IMR-90 (cell line): ENCODE results near the gene LRP3. TPM values are rescaled to one million over a fixed set of nuclear protein-coding genes. Genes with fewer than 3 reads are reported as not detected.

Source experiments
- ATAC-seq: fragments of 200-7000 bp; cut with Tn5 transposase; 2 replicates; pipeline ENCODE4 v1.9.1; 2020; ENCODE audit warnings: low read depth, mild to moderate bottlenecking, moderate library complexity
- BruUV-seq: library from RNA; stranded (reverse); fragments of 400-500 nt; replicated peaks from 2 replicates; lab custom pipeline; 2021; lab: Mats Ljungman, UMichigan
- CTCF ChIA-PET: fragments of 300-600 bp; formaldehyde crosslinking; extraction: SDS; loops from one replicate; lab custom pipeline; 2021; ENCODE audit warnings: antibody characterized with exemption; lab: Yijun Ruan, JAX
- POLR2A ChIA-PET: fragments of 300-600 bp; sonication (Branson Sonifier 250); formaldehyde crosslinking; loops from one replicate; lab custom pipeline; 2022; ENCODE audit warnings: antibody characterized with exemption; ENCODE audit not compliant: unreplicated experiment; lab: Charles Lee
- DNase-seq: peaks from one replicate; pipeline ENCODE4 v3.0.0; 2013
- H2AFZ ChIP-seq: replicated peaks from 2 replicates; pipeline ENCODE3; 2013; ENCODE audit warnings: low read length, mild to moderate bottlenecking; ENCODE audit not compliant: poor library complexity
- H2AK5ac ChIP-seq: 2 replicates; pipeline ENCODE4 v1.6.1; 2013; ENCODE audit warnings: low read depth, low read length, inconsistent platforms
- H2AK9ac ChIP-seq: replicated peaks from 2 replicates; pipeline ENCODE3; 2013; ENCODE audit warnings: mild to moderate bottlenecking, low read depth, low read length, moderate library complexity; ENCODE audit not compliant: poor library complexity
- H2BK120ac ChIP-seq: 2 replicates; pipeline ENCODE4 v1.6.1; 2013; ENCODE audit warnings: low read depth, low read length, inconsistent platforms
- H2BK15ac ChIP-seq: 3 replicates; pipeline ENCODE4 v1.6.1; 2013; ENCODE audit warnings: low read depth, low read length, inconsistent platforms
- H2BK20ac ChIP-seq: 2 replicates; pipeline ENCODE4 v1.6.1; 2013; ENCODE audit warnings: low read depth, mild to moderate bottlenecking, inconsistent platforms, low read length, moderate library complexity
- H2BK5ac ChIP-seq: 2 replicates; pipeline ENCODE4 v1.6.1; 2013; ENCODE audit warnings: mild to moderate bottlenecking, low read depth, low read length, inconsistent platforms; ENCODE audit not compliant: poor library complexity, severe bottlenecking
- H3K14ac ChIP-seq: replicated peaks from 2 replicates; pipeline ENCODE4 v1.6.1; 2013; ENCODE audit warnings: low read depth, low read length, inconsistent platforms
- H3K18ac ChIP-seq: 2 replicates; pipeline ENCODE4 v1.6.1; 2013; ENCODE audit warnings: low read depth, low read length, control low read depth
- H3K23ac ChIP-seq: 2 replicates; pipeline ENCODE4 v1.6.1; 2013; ENCODE audit warnings: low read depth, low read length, inconsistent platforms
- H3K27ac ChIP-seq: 2 replicates; pipeline ENCODE4 v1.5.1; 2013; ENCODE audit warnings: mild to moderate bottlenecking, control low read depth, low read length; ENCODE audit not compliant: insufficient read depth
- H3K27me3 ChIP-seq: 2 replicates; pipeline ENCODE4 v1.6.1; 2013; ENCODE audit warnings: low read length; ENCODE audit not compliant: control insufficient read depth, insufficient read depth
- H3K36me3 ChIP-seq: 2 replicates; pipeline ENCODE4 v1.6.1; 2013; ENCODE audit warnings: low read length, mixed read lengths; ENCODE audit not compliant: control insufficient read depth, insufficient read depth
- H3K4ac ChIP-seq: 2 replicates; pipeline ENCODE4 v1.6.1; 2013; ENCODE audit warnings: low read depth, low read length, inconsistent platforms
- H3K4me1 ChIP-seq: 2 replicates; pipeline ENCODE4 v1.6.1; 2013; ENCODE audit warnings: low read length, mixed read lengths; ENCODE audit not compliant: control insufficient read depth, insufficient read depth
- H3K4me2 ChIP-seq: 2 replicates; pipeline ENCODE4 v1.6.1; 2013; ENCODE audit warnings: low read depth, mild to moderate bottlenecking, control low read depth, low read length, moderate library complexity
- H3K4me3 ChIP-seq: 2 replicates; pipeline ENCODE4 v1.5.1; 2013; ENCODE audit warnings: low read depth, mild to moderate bottlenecking, control low read depth, low read length, moderate library complexity; ENCODE audit not compliant: insufficient read depth
- H3K56ac ChIP-seq: 2 replicates; pipeline ENCODE4 v1.6.1; 2013; ENCODE audit warnings: low read length, inconsistent platforms; ENCODE audit not compliant: insufficient read depth; ENCODE audit errors: extremely low read depth
- H3K79me1 ChIP-seq, 2 experiments: 2 replicates each; pipeline ENCODE4 v1.6.1; 2013; ENCODE audit warnings: low read length in 2 of 2, inconsistent platforms in 1 of 2, low read depth in 1 of 2
- H3K9ac ChIP-seq: 2 replicates; pipeline ENCODE4 v1.6.1; 2013; ENCODE audit warnings: low read depth, low read length, control low read depth
- H3K9me1 ChIP-seq: 2 replicates; pipeline ENCODE4 v1.6.1; 2013; ENCODE audit warnings: low read length, inconsistent platforms; ENCODE audit not compliant: insufficient read depth
- H3K9me3 ChIP-seq: 2 replicates; pipeline ENCODE4 v1.6.1; 2013; ENCODE audit warnings: low read length; ENCODE audit not compliant: control insufficient read depth, insufficient read depth
- H4K20me1 ChIP-seq: 2 replicates; pipeline ENCODE4 v1.6.1; 2013; ENCODE audit warnings: low read length, inconsistent platforms; ENCODE audit not compliant: insufficient read depth
- H4K5ac ChIP-seq: 2 replicates; pipeline ENCODE4 v1.6.1; 2013; ENCODE audit warnings: mild to moderate bottlenecking, low read depth, low read length, control low read depth
- H4K8ac ChIP-seq, 2 experiments: 2 replicates each; pipeline ENCODE4 v1.6.1; 2013; ENCODE audit warnings: low read depth in 2 of 2, low read length in 2 of 2, control low read depth in 1 of 2, inconsistent platforms in 1 of 2
- H4K91ac ChIP-seq: 2 replicates; pipeline ENCODE4 v1.6.1; 2013; ENCODE audit warnings: low read depth, low read length, inconsistent platforms; ENCODE audit not compliant: insufficient read depth
- MAFK ChIP-seq: IDR thresholded peaks from 2 replicates; pipeline ENCODE4 v1.6.1; 2012; ENCODE audit warnings: low read depth, low read length, improper control_type of control experiment
- POLR2A ChIP-seq: IDR thresholded peaks from 2 replicates; pipeline ENCODE4 v1.6.1; 2012; ENCODE audit warnings: mild to moderate bottlenecking, low read depth, low read length
- RAD21 ChIP-seq: IDR thresholded peaks from 2 replicates; pipeline ENCODE4 v1.6.1; 2012; ENCODE audit warnings: low read length, improper control_type of control experiment
- WGBS, 2 experiments: methylation state at CpG; one replicate each; pipeline versions ENCODE4 v1.1.5 to v1.1.7; 2013; ENCODE audit warnings: missing lambda C conversion rate in 2 of 2; ENCODE audit not compliant: insufficient read length in 1 of 2; ENCODE audit errors: extremely low coverage in 2 of 2; 5-methylcytosine and 5-hydroxymethylcytosine counted together
- dilution Hi-C: fragments of 300-500 bp; cut with HindIII; formaldehyde crosslinking; loops from one replicate; pipeline ENCODE4 v1.14.3; 2018; ENCODE audit warnings: low sequenced_read_pairs; ENCODE audit not compliant: unreplicated experiment
- in situ Hi-C: fragments of 300-500 bp; cut with MboI; formaldehyde crosslinking; loops from 3 replicates; pipeline ENCODE4 v1.14.3; 2019; ENCODE audit warnings: low sequenced_read_pairs, inconsistent platforms, mixed read lengths
- intact Hi-C: fragments of 100-400 bp; cut with micrococcal nuclease; formaldehyde crosslinking; loops from 2 replicates; pipeline ENCODE4 v1.10.0; 2022
- polyA plus RNA-seq, 3 experiments: library from polyadenylated mRNA; depleted of rRNA; stranded (reverse); fragments of >200 nt; gene quantifications; 2 replicates each; pipeline ENCODE4 v1.2.3, GENCODE V29; 2012; ENCODE audit warnings: low replicate concordance in 1 of 3
- total RNA-seq: library from RNA; depleted of rRNA; stranded (reverse); fragments of >200 nt; gene quantifications from 2 replicates; pipeline ENCODE4 v1.2.3, GENCODE V29; 2012

LRP3 gene
- total and polyA plus RNA-seq, 2 of the 4 experiments (the other 2 are of a cell fraction), result 8.4 to 20.2 TPM

GRCh38 chr19:33215438-33216197 is 21.5 kb downstream of the LRP3 start:
- no peak overlapping the region for H2BK120ac ChIP-seq
- 73% methylated on average over 6 of the region's 19 CpGs; no CpG with 5 or more reads in 1 of the 2 experiments for WGBS, 2 experiments
- peaks cover 11% of the 10 kb centered on the region; the same call in 1 of the 2 replicates for H3K27me3 ChIP-seq
- no peak overlapping the region for H3K27ac ChIP-seq
- no peak overlapping the region for H4K5ac ChIP-seq
- no peaks in the 10 kb centered on the region for H3K36me3 ChIP-seq
- no peak overlapping the region for H2BK5ac ChIP-seq
- no peak overlapping the region for H3K4me2 ChIP-seq
- BruUV-seq, result no TSS peak
- DNase-seq, result no peak
- H3K79me1 ChIP-seq, result no peaks in the 10 kb centered on the region
- H2BK20ac ChIP-seq, result no peak overlapping the region
- no peak overlapping the region for H2AK5ac ChIP-seq
- H3K9ac ChIP-seq, result no peak overlapping the region
- H3K23ac ChIP-seq, result no peak overlapping the region
- intact Hi-C loops, result no loop called here
- no peaks in the 10 kb centered on the region; the same call in 1 of the 2 replicates for H4K20me1 ChIP-seq
- no peak overlapping the region for H4K8ac ChIP-seq
- no peaks in the 10 kb centered on the region for H3K4me1 ChIP-seq
- H3K4ac ChIP-seq, result no peak overlapping the region
- H2AFZ ChIP-seq, result no peak overlapping the region
- H4K91ac ChIP-seq, result no peak overlapping the region
- no peaks in the 10 kb centered on the region for H3K9me3 ChIP-seq
- H3K56ac ChIP-seq, result no peak overlapping the region
- in situ Hi-C loops, result no loop called here
- no peak overlapping the region for H3K4me3 ChIP-seq
- ChIA-PET POLR2A (no interaction called here), CTCF (no interaction called here)
- no peaks in the 10 kb centered on the region for H3K9me1 ChIP-seq
- no peak overlapping the region for H3K14ac ChIP-seq
- ATAC-seq, result no peak
- no peak overlapping the region for H2AK9ac ChIP-seq
- H3K18ac ChIP-seq, result no peak overlapping the region
- dilution Hi-C loops, result no loop called here
- no peak overlapping the region for H2BK15ac ChIP-seq
- TF ChIP-seq RAD21 (no peak), POLR2A (no peak), MAFK (no peak)
